Lower lobe of right lung (tissue), 2 donors: ENCODE data around the gene CCDC102B. TPM values are rescaled to one million over a fixed set of nuclear protein-coding genes. Genes with fewer than 3 reads are reported as not detected.

Experiments
- ATAC-seq, 2 donors: fragments of 200-7000 bp; cut with Tn5 transposase; one replicate each; pipeline ENCODE4 v1.9.1; 2020 to 2022; ENCODE audit warnings: mild to moderate bottlenecking in 2 of 2, moderate library complexity in 2 of 2
- DNase-seq: peaks from one replicate; pipeline ENCODE4 v3.0.0-alpha.2; 2020
- H3K27ac ChIP-seq: fragments of 200-600 bp; one replicate; pipeline ENCODE4 v1.8.0; 2022
- H3K27me3 ChIP-seq: fragments of 200-600 bp; one replicate; pipeline ENCODE4 v1.8.0; 2022; ENCODE audit warnings: low read depth
- H3K36me3 ChIP-seq: fragments of 200-600 bp; one replicate; pipeline ENCODE4 v1.8.0; 2022; ENCODE audit warnings: mild to moderate bottlenecking
- H3K4me1 ChIP-seq: fragments of 200-600 bp; one replicate; pipeline ENCODE4 v1.8.0; 2022
- H3K4me3 ChIP-seq: fragments of 200-600 bp; one replicate; pipeline ENCODE4 v1.8.0; 2022; ENCODE audit warnings: mild to moderate bottlenecking
- H3K9me3 ChIP-seq: fragments of 200-600 bp; one replicate; pipeline ENCODE4 v1.8.0; 2022
- CTCF ChIP-seq: fragments of 200-600 bp; IDR thresholded peaks from one replicate; pipeline ENCODE4 v1.8.0; 2022; ENCODE audit warnings: antibody characterized with exemption, mild to moderate bottlenecking
- intact Hi-C: fragments of 100-400 bp; cut with DNase I; formaldehyde crosslinking; loops from one replicate; pipeline ENCODE4 v1.11.0; 2022
- total RNA-seq: library from RNA; stranded (reverse); fragmentation: NEBNext Ultra II Directional; extraction: Animal tissue kit (Norgen Biotek cat#: 25700); gene quantifications from one replicate; pipeline ENCODE4 v1.2.1, GENCODE V29; 2021
- donor health status: DM: no; HTN: yes; CAD: no; lungs with severe emphysema.

CCDC102B gene
- total RNA-seq, 1 donor from 2014 or later = 29.4 TPM

DNA sequence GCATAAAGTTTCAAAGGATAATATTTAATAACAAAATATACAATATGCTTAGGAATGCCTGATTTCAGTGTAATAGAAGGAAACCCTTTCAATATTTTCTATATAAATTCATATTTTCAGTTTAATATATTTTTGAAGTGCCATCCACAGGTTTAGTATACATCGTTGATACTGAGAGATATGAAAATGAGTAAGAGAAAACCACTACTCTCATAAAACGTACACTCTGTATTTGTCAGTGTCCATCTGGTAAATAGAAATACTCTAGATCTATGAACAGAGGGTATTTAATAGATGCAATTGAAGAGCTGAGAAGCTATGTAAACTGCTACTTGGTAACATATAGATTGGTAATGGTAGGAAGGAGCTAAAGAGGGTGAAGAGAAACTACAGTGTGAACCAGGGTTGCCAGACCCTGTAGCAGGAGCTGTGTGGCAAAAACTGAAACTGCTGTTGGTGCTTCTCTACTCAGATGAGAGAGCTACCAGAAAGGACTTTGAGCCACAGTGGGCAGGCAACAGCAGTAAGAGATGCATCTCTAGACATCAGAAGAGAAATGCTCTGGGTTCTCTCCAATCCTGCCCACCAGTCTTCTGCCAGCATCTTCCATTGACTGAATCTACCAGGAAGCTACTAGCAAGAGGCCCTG, 187.4 kb downstream of the CCDC102B start:
- Histone ChIP-seq H3K4me1 (no peaks in the 10 kb centered on the region), H3K4me3 (no peak overlapping the region), H3K9me3 (no peaks in the 10 kb centered on the region), H3K27ac (no peak overlapping the region), H3K27me3 (no peaks in the 10 kb centered on the region), H3K36me3 (no peaks in the 10 kb centered on the region)
- no peak for ATAC-seq
- TF ChIP-seq CTCF = no peak
- intact Hi-C loops = no loop called here
- DNase-seq = no peak

DNA sequence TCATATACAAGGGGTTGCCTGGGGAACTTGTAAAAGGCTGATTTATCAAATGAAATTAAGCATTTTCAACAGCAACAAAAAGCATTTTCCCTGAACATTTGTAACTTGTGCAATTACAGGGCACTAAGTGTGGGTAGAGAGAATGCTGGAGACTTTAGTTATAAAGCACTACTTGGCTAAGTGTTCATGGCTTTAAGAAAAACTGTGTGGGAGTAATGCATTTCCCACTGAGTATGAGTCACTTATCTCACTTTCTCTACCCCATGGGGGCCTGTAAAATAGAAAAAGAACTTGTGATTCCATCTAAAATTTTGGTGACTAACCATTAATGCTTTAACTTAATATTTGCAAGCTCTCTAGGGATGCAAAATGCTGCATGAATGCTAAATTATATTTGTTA, 193.4 kb downstream of the CCDC102B start:
- no peaks in the 10 kb centered on the region for H3K4me1 ChIP-seq
- no peaks in the 10 kb centered on the region for H3K36me3 ChIP-seq
- no peaks in the 10 kb centered on the region for H3K9me3 ChIP-seq
- no peaks in the 10 kb centered on the region for H3K27me3 ChIP-seq
- H3K4me3 ChIP-seq = no peak overlapping the region
- no peak overlapping the region for H3K27ac ChIP-seq
- DNase-seq (no peak), ATAC-seq (no peak)
- no peak for TF ChIP-seq CTCF
- intact Hi-C loops = no loop called here

- no peak for ATAC-seq
- H3K4me3 ChIP-seq = no peak overlapping the region
- no peaks in the 10 kb centered on the region for H3K36me3 ChIP-seq
- no peak overlapping the region for H3K27ac ChIP-seq
- no peaks in the 10 kb centered on the region for H3K9me3 ChIP-seq
- DNase-seq = no peak
- no peaks in the 10 kb centered on the region for H3K27me3 ChIP-seq
- intact Hi-C loops = no loop called here
- TF ChIP-seq CTCF = no peak
- H3K4me1 ChIP-seq = no peaks in the 10 kb centered on the region
These were observed 195.0 kb downstream of the CCDC102B start for GRCh38 chr18:68992719-68993482.

- H3K27me3 ChIP-seq = no peaks in the 10 kb centered on the region
These were observed 197.8 kb downstream of the CCDC102B start for GRCh38 chr18:68995675-68996074.

DNA sequence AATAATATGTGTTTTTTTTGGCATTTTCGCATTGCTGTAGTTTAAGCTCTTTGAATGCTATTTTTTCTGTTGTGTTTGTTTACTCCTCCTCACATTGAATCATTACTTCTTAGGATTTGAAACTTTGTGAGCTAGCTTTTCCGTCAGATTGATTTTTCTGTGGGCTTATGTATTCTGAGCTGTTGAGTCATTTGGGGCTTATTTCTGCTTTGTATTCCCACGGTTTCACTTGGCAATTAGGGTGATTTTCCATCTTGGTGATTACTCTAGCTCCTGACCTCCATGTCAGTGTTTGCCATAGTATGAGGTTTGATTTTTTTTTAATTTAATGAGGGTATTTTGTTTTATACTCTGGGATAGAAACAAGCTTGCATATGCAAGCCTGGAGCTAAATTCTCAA, 200.0 kb downstream of the CCDC102B start:
- intact Hi-C loops = no loop called here
- no peak overlapping the region for H3K27ac ChIP-seq

More at GRCh38 chr18:68995675-68996074, 197.8 kb downstream of the CCDC102B start:
- DNase-seq = no peak
- H3K36me3 ChIP-seq = no peaks in the 10 kb centered on the region
- H3K9me3 ChIP-seq = no peaks in the 10 kb centered on the region
- no peak overlapping the region for H3K27ac ChIP-seq
- H3K4me3 ChIP-seq = no peak overlapping the region
- no peak for TF ChIP-seq CTCF
- no peaks in the 10 kb centered on the region for H3K4me1 ChIP-seq
- intact Hi-C loops = no loop called here
- no peak for ATAC-seq

More for the DNA sequence above, 200.0 kb downstream of the CCDC102B start:
- Histone ChIP-seq H3K27me3 (no peaks in the 10 kb centered on the region), H3K4me3 (no peak overlapping the region), H3K4me1 (no peaks in the 10 kb centered on the region), H3K9me3 (no peaks in the 10 kb centered on the region), H3K36me3 (no peaks in the 10 kb centered on the region)
- DNase-seq (no peak), ATAC-seq (no peak)
- no peak for TF ChIP-seq CTCF
